SK-N-MC (cell line): ENCODE data around the gene UAP1L1.

Experiments used
- EZH2 ChIP-seq: fragments of 200-600 bp; sonication (generic); IDR thresholded peaks from one replicate; pipeline ENCODE4 v1.6.1; 2017; ENCODE audit warnings: antibody characterized with exemption
- FOXP2 ChIP-seq: optimal IDR thresholded peaks from 2 replicates; pipeline ENCODE3; 2011; ENCODE audit warnings: mild to moderate bottlenecking, moderate library complexity; ENCODE audit not compliant: insufficient read depth; ENCODE audit errors: extremely low read length, control extremely low read depth
- POLR2AphosphoS5 ChIP-seq: IDR thresholded peaks from 2 replicates; pipeline ENCODE4 v1.6.1; 2012; ENCODE audit warnings: mild to moderate bottlenecking, low read depth, low read length, borderline replicate concordance

DNA sequence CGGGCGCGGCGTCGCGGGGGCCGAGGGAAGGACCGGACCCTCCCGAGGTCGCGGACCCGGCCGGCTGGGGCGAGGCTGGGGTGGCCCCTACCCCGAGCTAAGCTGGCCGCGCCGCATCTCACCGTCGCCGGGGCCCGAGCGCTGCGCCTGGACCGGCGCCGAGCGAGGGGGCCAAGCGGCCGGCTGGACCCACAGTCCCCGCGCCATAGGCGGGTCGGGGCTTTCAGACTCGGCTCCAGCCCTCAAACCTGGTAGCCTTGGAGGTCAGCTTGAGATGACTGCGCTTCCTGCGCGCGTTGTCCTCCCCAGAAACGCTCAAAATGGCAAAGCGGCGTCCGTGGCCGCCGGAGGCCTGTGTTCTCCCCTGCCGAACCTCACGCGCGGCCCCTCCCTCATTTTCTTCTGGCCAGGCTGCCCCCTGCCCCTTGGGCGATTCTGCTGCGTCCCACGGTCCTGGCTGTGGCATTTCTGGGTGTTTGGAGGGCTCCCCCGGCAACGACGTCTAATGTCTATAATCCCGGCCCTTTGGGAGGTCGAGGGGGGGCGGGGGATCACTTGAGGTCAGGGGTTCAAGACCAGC is 52.9 kb downstream of the UAP1L1 start:
- TF ChIP-seq POLR2AphosphoS5 (no peak), EZH2 (no peak), FOXP2 (no peak)
